GM21447 (cell line): ENCODE data around the gene TRIM7.
A peak's percentile ranks its signal among the peaks of the same experiment; 100 is the strongest.
"Not testable (repeated sequence)": the region's sequence is repeated elsewhere in the genome, so short reads cannot be mapped to it uniquely, and the experiment has no call there.

ENCODE experiments used
- ATAC-seq: cut with Tn5 transposase; IDR thresholded peaks from one replicate; pipeline ENCODE4 v1.9.1; 2021; ENCODE audit not compliant: unreplicated experiment

Gene TRIM7

GRCh38 chr5:181194489-181195248, 10.3 kb downstream of the TRIM7 start:
- no peak for ATAC-seq

- no peak for ATAC-seq
Observed at GRCh38 chr5:181193656-181194055, 11.3 kb downstream of the TRIM7 start.

- ATAC-seq = no peak
Observed at GRCh38 chr5:181192337-181193046, 12.5 kb downstream of the TRIM7 start.

GRCh38 chr5:181191526-181192336, 13.3 kb downstream of the TRIM7 start:
- peak; percentile 37 for ATAC-seq

- peak; percentile 6 for ATAC-seq
Observed at GRCh38 chr5:181190711-181191525, 14.1 kb downstream of the TRIM7 start.

GRCh38 chr5:181189962-181190710, 14.9 kb downstream of the TRIM7 start:
- no peak for ATAC-seq

GRCh38 chr5:181189363-181189961, 15.5 kb downstream of the TRIM7 start:
- ATAC-seq = no peak

GRCh38 chr5:181188700-181189362, 16.2 kb downstream of the TRIM7 start:
- ATAC-seq = no peak

- no peak for ATAC-seq
Observed at GRCh38 chr5:181187500-181188213, 17.3 kb downstream of the TRIM7 start.

GRCh38 chr5:181186986-181187499, 18.0 kb downstream of the TRIM7 start:
- ATAC-seq = no peak

- ATAC-seq = no peak
Observed at GRCh38 chr5:181186022-181186421, 19.0 kb downstream of the TRIM7 start.

- ATAC-seq = no peak
Observed at GRCh38 chr5:181185560-181185959, 19.4 kb downstream of the TRIM7 start.

- ATAC-seq = no peak
Observed at GRCh38 chr5:181184845-181185216, 20.2 kb downstream of the TRIM7 start.

GRCh38 chr5:181182651-181183050, 22.3 kb downstream of the TRIM7 start:
- no peak for ATAC-seq

GRCh38 chr5:181181650-181182565, 23.1 kb downstream of the TRIM7 start:
- ATAC-seq = peak; percentile 58

GRCh38 chr5:181177559-181177958, 27.4 kb downstream of the TRIM7 start:
- not testable (repeated sequence) for ATAC-seq

- ATAC-seq = no peak
Observed at GRCh38 chr5:181176254-181176952, 28.6 kb downstream of the TRIM7 start.
